Lower leg skin (tissue), 3 donors: Measurements from ENCODE around the gene ENAH.

Source experiments
- CTCF ChIP-seq, 3 donors: fragments of 450-650 bp; IDR thresholded peaks; one replicate each; pipeline ENCODE4 v1.5.1; 2016; ENCODE audit warnings: antibody characterized with exemption in 3 of 3, mild to moderate bottlenecking in 3 of 3, moderate library complexity in 2 of 3
- POLR2A ChIP-seq, 2 donors: fragments of 450-650 bp; IDR thresholded peaks; one replicate each; pipeline ENCODE4 v1.6.1; 2016 to 2017; ENCODE audit warnings: antibody characterized with exemption in 2 of 2, mild to moderate bottlenecking in 1 of 2, moderate library complexity in 1 of 2

DNA sequence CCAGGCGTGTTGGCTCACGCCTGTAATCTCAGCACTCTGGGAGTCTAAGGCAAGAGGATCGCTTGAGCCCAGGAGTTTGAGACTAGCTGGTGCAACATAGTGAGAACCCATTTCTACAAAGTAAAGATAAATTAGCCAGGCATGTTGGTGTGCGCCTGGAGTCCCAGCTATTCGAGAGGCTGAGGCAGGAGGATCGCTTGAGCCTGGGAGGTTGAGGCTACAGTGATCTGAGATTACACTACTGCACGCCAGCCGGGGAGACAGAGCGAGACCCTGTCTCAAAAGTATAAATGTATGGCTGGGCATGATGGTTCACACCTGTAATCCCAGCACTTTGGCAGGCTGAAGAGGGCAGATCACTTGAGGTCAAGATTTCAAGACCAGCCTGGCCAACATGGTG is 173.6 kb downstream of the ENAH start:
- no peak for TF ChIP-seq CTCF (IDR thresholded peaks at IDR 0.05)
- no peak for TF ChIP-seq POLR2A (IDR thresholded peaks at IDR 0.05)
